Astrocyte (in vitro differentiated cells and primary cell): ENCODE measurements around the gene IQCN. TPM values are rescaled to one million over a fixed set of nuclear protein-coding genes. Genes with fewer than 3 reads are reported as not detected.
A peak's percentile ranks its signal among the peaks of the same experiment; 100 is the strongest.

ENCODE experiments used
- DNase-seq: peaks from one replicate; pipeline ENCODE4 v3.0.0-alpha.2; 2010; ENCODE audit warnings: low read depth
- FAIRE-seq: peaks from 2 replicates; lab custom pipeline; 2011; peaks lifted over from hg19 to GRCh38; lab: Jason Lieb, UNC
- H2AFZ ChIP-seq: 2 replicates; pipeline ENCODE4 v1.6.0; 2012; ENCODE audit warnings: low read depth, low read length, inconsistent platforms
- H3K27ac ChIP-seq: 2 replicates; pipeline ENCODE4 v1.5.1; 2011; ENCODE audit warnings: low read depth, low read length, inconsistent platforms
- H3K27me3 ChIP-seq: 2 replicates; pipeline ENCODE4 v1.6.0; 2011; ENCODE audit warnings: low read length, inconsistent platforms; ENCODE audit not compliant: insufficient read depth
- H3K36me3 ChIP-seq: 2 replicates; pipeline ENCODE4 v1.5.1; 2011; ENCODE audit warnings: low read length, inconsistent platforms; ENCODE audit not compliant: insufficient read depth
- H3K4me1 ChIP-seq: 2 replicates; pipeline ENCODE4 v1.5.1; 2011; ENCODE audit warnings: low read length, inconsistent platforms; ENCODE audit not compliant: insufficient read depth
- H3K4me2 ChIP-seq: 2 replicates; pipeline ENCODE4 v1.6.0; 2012; ENCODE audit warnings: low read length, inconsistent platforms
- H3K4me3 ChIP-seq: 2 replicates; pipeline ENCODE4 v1.5.1; 2011; ENCODE audit warnings: low read depth, mild to moderate bottlenecking, low read length, inconsistent platforms; ENCODE audit not compliant: insufficient read depth
- H3K79me2 ChIP-seq: 2 replicates; pipeline ENCODE4 v1.6.0; 2012; ENCODE audit warnings: mild to moderate bottlenecking, low read length, inconsistent platforms; ENCODE audit not compliant: insufficient read depth
- H3K9ac ChIP-seq: 2 replicates; pipeline ENCODE4 v1.6.0; 2012; ENCODE audit warnings: mild to moderate bottlenecking, low read length, inconsistent platforms
- H3K9me3 ChIP-seq: 2 replicates; pipeline ENCODE4 v1.5.1; 2012; ENCODE audit warnings: low read depth, mild to moderate bottlenecking, low read length, inconsistent platforms; ENCODE audit not compliant: insufficient read depth
- H4K20me1 ChIP-seq: 2 replicates; pipeline ENCODE4 v1.6.0; 2012; ENCODE audit warnings: low read length, inconsistent platforms; ENCODE audit not compliant: insufficient read depth
- H3K27ac Mint-ChIP-seq: one replicate; pipeline ENCODE4 v1.8.0; 2021; ENCODE audit warnings: mild to moderate bottlenecking, mixed read lengths; ENCODE audit not compliant: unreplicated experiment
- H3K27me3 Mint-ChIP-seq: one replicate; pipeline ENCODE4 v1.8.0; 2021; ENCODE audit warnings: low read depth, mixed read lengths; ENCODE audit not compliant: unreplicated experiment
- H3K36me3 Mint-ChIP-seq: one replicate; pipeline ENCODE4 v1.8.0; 2021; ENCODE audit warnings: low read depth, mixed read lengths; ENCODE audit not compliant: unreplicated experiment
- H3K4me1 Mint-ChIP-seq: one replicate; pipeline ENCODE4 v1.8.0; 2021; ENCODE audit warnings: low read depth, mixed read lengths; ENCODE audit not compliant: unreplicated experiment
- H3K4me3 Mint-ChIP-seq: one replicate; pipeline ENCODE4 v1.8.0; 2021; ENCODE audit warnings: mild to moderate bottlenecking, moderate library complexity, mixed read lengths; ENCODE audit not compliant: unreplicated experiment
- H3K9me3 Mint-ChIP-seq: one replicate; pipeline ENCODE4 v1.8.0; 2021; ENCODE audit warnings: mild to moderate bottlenecking, mixed read lengths; ENCODE audit not compliant: unreplicated experiment
- CTCF ChIP-seq: IDR thresholded peaks from 2 replicates; pipeline ENCODE4 v1.5.1; 2011; ENCODE audit warnings: low read depth, mild to moderate bottlenecking, inconsistent platforms, low read length, moderate library complexity; ENCODE audit not compliant: insufficient read depth
- EZH2 ChIP-seq: IDR thresholded peaks from 2 replicates; pipeline ENCODE4 v1.6.1; 2012; ENCODE audit warnings: mild to moderate bottlenecking, low read length, inconsistent platforms; ENCODE audit not compliant: insufficient read depth
- total RNA-seq: library from RNA; stranded (reverse); gene quantifications from 2 replicates; pipeline ENCODE4 v1.2.1, GENCODE V29; 2021

IQCN gene
- total RNA-seq, 1 donor from 2014 or later: 1.7 TPM

- Histone ChIP-seq H3K36me3 (no peaks in the 10 kb centered on the region), H3K9ac (no peak overlapping the region), H3K4me2 (no peak overlapping the region), H4K20me1 (peaks cover 3% of the 10 kb centered on the region), H2AFZ (no peak overlapping the region), H3K79me2 (no peaks in the 10 kb centered on the region), H3K9me3 (no peaks in the 10 kb centered on the region), H3K27ac (no peak overlapping the region), H3K27me3 (peaks cover 13% of the 10 kb centered on the region), H3K4me1 (no peaks in the 10 kb centered on the region), H3K4me3 (no peak overlapping the region)
- no peaks in the 10 kb centered on the region for H3K36me3 Mint-ChIP-seq
- DNase-seq (no peak), FAIRE-seq (no peak)
- H3K4me3 Mint-ChIP-seq: no peak overlapping the region
- H3K27me3 Mint-ChIP-seq: peaks cover 29% of the 10 kb centered on the region
- TF ChIP-seq CTCF (no peak), EZH2 (no peak)
- no peaks in the 10 kb centered on the region for H3K4me1 Mint-ChIP-seq
- peaks cover 4% of the 10 kb centered on the region for H3K9me3 Mint-ChIP-seq
- no peak overlapping the region for H3K27ac Mint-ChIP-seq
These were observed 16.5 kb downstream of the IQCN start for GRCh38 chr19:18257503-18258470.

- TF ChIP-seq EZH2: no peak
- TF ChIP-seq CTCF: no peak
- no peak overlapping the region for H3K4me3 ChIP-seq
- DNase-seq: no peak
- no peak overlapping the region for H3K9ac ChIP-seq
- no peaks in the 10 kb centered on the region for H3K36me3 ChIP-seq
- H3K4me3 Mint-ChIP-seq: peak overlapping the region; percentile 50
- H3K4me1 ChIP-seq: no peaks in the 10 kb centered on the region
- H3K27ac Mint-ChIP-seq: no peak overlapping the region
- H3K4me1 Mint-ChIP-seq: peaks cover 1% of the 10 kb centered on the region
- H3K27me3 ChIP-seq: peaks cover 13% of the 10 kb centered on the region
- peaks cover 36% of the 10 kb centered on the region for H3K27me3 Mint-ChIP-seq
- FAIRE-seq: no peak
- H3K36me3 Mint-ChIP-seq: no peaks in the 10 kb centered on the region
- H3K4me2 ChIP-seq: no peak overlapping the region
- no peaks in the 10 kb centered on the region for H3K9me3 Mint-ChIP-seq
- no peaks in the 10 kb centered on the region for H3K79me2 ChIP-seq
- peaks cover 4% of the 10 kb centered on the region for H3K9me3 ChIP-seq
- no peak overlapping the region for H2AFZ ChIP-seq
- H4K20me1 ChIP-seq: no peaks in the 10 kb centered on the region
- H3K27ac ChIP-seq: no peak overlapping the region
These were observed 19.4 kb downstream of the IQCN start for GRCh38 chr19:18254546-18255503.
